GM19240 (cell line): Measurements from ENCODE around the gene HLA-F.

Experiments used
- DNase-seq: peaks from one replicate; pipeline ENCODE4 v3.0.0; 2011; ENCODE audit warnings: low spot score; ENCODE audit not compliant: insufficient read length

HLA-F gene

DNA sequence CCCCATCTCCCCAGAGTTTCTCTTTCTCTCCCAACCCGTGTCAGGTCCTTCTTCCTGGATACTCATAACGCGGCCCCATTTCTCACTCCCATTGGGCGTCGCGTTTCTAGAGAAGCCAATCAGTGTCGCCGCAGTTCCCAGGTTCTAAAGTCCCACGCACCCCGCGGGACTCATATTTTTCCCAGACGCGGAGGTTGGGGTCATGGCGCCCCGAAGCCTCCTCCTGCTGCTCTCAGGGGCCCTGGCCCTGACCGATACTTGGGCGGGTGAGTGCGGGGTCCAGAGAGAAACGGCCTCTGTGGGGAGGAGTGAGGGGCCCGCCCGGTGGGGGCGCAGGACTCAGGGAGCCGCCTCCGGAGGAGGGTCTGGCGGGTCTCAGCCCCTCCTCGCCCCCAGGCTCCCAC, at the start of gene HLA-F:
Gene HLA-F (plus strand): TSS at position 173 of the 404 bp plus-strand sequence. CDS start 30 bp downstream, at position 203.
- peak; percentile 64 for DNase-seq

GRCh38 chr6:29674008-29674407, 49.2 kb upstream of the HLA-F start:
- DNase-seq = no peak

DNA sequence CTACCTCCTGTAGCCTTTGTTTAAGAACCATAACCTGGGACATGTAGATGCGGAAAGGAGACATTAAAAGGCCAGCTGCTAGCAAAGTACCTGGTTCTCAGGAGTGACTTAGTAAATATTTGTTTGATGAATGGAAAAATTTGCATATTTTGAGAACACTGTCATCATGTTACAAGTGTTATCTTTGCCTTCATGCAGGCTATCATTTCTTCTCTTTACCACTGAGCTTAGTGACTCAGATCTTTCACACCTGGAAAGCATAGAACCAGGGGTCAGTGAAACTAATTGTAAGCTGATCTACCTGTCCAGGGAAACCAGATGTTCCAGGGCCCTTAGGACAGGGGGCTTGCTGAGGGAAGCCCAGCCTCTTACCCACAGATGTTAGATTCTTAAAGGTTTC, 47.7 kb upstream of the HLA-F start:
- no peak for DNase-seq

DNA sequence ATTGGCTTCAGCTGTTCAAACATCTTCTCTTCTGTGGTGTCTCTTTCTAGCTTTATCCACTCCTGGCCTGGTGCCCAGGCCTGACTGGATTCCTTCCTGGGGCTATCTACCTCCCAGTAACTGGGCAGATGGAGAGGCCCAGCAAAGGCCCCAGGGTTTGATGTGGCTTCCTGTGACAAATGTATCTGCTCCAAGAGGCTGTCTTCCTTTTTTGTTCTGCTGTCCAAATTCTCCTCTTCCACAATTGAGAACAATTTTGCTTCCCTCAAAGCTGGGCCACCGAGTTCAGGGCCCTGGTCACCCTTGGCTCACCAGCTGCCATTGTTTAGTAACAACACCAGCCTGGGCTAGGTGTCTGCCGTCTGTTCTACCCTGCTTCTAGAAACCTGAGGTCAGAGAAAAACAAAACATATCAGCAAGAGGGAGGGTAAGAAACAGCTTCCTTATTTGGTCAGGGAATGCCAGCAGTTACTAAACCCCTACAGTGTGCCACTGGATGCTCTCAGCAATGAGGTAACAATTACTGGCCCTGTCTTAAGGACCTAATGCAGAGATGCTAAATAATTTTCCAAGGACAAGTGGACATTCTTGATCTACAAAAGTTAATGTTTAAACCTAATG, 46.1 kb upstream of the HLA-F start:
- no peak for DNase-seq

- no peak for DNase-seq
These were observed 45.1 kb upstream of the HLA-F start for GRCh38 chr6:29678114-29678513.

DNA sequence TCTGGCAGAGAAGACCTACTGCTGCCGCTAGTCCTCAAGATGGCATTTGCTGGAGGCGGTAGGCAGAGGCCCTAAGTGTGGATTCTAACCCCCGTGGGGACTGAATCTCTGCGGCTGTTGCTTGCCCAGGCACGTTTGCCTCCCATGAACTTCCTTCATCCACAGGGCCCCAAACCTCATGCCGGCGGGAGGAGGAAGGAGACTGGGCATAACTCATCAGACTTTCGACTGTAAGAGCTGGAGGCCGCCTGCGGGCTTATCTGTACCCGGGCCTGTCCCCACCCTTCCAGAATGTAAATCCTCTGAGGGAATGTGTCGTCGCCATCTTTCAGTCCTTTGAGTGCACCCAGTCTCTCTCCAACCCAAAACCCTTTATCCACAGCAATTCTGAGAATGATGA, 43.3 kb upstream of the HLA-F start:
- no peak for DNase-seq

DNA sequence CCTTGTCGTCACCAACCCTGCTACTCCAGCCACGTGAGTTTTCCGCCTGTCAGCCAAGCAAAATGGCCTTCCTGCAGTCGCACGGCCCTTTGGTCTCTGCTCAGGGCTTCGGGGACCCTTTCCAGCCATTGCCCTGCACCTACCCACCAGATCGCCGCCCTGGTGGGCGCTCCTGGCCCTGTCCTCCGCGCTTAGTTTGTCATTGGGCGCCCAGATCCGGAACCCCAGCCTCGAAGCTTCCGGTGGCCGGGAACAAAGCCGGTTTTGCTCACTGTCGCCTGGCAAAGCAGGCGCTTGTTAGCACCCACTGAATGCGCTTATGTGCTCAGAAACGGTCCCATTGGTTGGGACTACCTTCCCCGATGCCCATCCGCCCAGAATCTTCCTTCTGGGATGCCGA, 42.8 kb upstream of the HLA-F start:
- DNase-seq = no peak

DNA sequence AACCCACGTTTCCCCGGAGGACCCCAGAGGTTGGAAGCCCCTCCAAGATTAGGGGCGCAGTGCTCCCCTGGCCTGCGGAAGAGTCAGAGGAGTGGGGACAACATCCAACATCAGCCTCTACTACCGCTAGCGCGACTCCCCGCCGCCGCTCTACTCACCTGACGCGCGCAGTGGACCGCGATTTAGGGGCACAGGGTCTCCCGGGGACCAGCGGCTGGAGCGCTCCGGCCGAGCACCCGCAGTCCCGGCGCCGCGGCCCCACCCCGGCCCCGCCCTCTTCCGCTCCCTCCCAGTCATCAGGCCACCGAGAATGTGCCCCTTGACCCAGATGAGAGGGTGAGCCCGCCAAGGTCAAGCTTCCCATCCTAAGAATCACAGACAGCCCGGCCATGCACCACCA, 42.3 kb upstream of the HLA-F start, which contains the start of gene ZFP57:
Gene ZFP57 (minus strand): TSS at position 249 of the 400 bp plus-strand sequence. CDS start 4,149 bp downstream, outside the sequence.
- DNase-seq = no peak

GRCh38 chr6:29681811-29682210, 41.4 kb upstream of the HLA-F start:
- no peak for DNase-seq

DNA sequence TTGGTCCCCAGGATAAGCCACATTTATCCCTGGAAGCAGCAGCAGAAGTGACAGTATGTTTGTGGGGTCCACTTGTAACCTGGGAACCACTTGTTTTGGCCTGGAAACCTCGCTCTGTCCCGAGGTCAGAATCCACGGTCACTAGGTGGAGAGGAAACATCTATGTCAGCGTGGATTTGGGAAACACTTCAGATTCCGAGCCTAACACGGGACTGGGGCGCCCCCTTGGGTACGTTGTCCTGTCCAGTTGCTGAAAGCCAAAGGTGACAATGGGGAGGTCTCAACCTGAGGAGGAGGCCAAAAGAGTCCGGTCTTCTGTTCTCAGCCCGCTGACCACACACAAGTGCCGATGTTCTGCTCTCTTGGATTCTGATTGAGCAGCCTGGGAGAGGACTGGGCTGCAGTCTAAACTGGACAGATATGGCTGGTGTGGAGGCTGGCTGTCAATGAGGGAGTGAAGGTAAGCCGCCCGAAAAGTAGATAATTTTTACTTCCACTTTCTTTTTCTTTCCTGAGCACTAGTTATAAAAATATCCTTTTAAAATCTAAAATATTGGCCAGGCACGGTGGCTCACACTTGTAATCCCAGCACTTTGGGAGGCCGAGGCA, 37.4 kb upstream of the HLA-F start:
- DNase-seq = no peak

DNA sequence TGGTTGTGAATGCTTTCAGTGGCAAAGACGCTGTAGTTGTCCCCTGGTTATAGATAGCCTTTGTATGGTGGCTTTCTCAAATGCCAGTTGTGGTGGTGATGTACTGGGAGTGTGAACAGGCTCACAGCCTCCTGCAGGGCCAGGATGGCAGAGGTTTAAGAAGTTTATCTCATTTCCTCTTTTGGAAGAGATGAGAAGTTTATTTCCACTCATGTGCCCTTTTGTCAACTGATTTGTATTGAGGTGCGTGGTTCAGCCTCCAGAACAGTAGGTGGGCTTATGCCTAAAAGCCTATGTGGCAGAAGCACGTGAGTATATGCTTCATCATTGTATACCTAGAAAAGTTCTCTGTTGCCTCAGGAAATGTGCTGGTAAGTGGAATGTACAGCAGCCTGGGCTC, 28.6 kb upstream of the HLA-F start:
- no peak for DNase-seq

GRCh38 chr6:29696147-29697125, 26.8 kb upstream of the HLA-F start:
- no peak for DNase-seq

DNA sequence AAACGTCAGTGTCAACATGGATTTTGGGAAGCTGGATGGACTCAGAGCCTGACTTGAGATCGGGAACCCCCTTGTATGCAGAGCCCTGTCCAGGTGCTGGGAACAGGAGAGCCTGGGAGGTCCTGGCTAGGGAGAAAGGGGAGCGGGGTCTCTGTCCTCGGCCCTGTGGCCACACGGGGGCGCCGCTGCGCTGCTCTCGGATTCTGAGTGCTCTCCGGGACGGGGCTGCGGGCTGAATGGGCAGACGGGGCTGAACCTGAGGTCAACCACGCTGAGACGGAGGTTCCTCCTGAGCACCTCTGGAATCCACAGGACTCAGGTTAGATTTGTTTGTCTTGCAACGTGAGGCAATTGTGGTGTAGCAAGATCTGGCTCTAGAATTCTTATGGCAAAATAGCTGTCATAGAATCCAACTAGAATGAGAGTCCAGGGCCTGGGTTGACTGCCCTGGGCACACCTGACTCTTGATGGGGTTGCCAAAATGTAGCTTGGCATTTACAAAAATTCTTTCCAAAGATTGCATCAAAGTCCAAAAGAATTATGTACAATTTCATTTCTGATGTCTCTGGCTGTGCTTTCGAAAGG, 20.6 kb upstream of the HLA-F start:
- no peak for DNase-seq

DNA sequence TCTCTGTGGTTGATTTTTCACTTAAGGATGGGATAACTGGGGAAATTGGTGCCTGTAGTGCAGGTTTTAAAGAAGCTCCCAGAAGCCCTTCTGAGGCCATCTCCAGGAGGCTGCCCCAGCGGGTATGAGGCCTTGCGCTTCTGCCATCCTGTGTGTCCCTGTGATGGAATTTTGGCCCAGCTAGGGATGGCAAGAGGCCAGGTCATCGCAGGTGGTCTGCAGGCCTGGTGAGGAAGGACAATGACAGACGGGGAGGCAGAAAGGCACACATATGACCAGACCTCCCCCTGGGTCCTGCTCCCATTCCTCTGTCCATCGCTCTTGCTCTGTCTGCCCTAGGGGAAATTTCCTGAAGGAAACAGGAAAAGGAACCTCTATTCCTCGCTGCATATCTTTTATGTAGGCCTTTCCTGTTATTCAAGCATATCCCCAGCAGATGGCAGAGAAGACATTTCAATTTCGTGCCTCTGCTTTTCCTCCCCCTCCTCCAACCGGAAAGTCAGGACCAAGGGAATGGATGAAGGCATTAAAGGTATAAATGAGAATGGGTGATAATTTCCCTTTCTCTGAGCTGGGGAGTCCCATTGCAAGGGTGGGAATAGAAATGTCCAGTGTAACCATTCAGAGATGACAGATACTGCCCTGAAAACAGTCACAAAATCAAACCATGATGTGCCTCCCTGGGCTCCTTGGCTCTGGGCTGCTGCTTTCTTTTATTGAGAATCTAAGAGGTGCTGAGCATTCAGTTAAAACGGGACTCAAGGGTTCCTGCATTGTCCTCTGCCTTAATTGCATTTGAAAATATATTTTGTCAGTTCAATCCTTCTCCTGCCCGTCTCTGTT, 17.6 kb upstream of the HLA-F start:
- no peak for DNase-seq

GRCh38 chr6:29708432-29709179, 14.6 kb upstream of the HLA-F start:
- DNase-seq = no peak

GRCh38 chr6:29709188-29709587, 14.0 kb upstream of the HLA-F start:
- no peak for DNase-seq

- DNase-seq = no peak
These were observed 12.8 kb upstream of the HLA-F start for GRCh38 chr6:29710281-29710941.

DNA sequence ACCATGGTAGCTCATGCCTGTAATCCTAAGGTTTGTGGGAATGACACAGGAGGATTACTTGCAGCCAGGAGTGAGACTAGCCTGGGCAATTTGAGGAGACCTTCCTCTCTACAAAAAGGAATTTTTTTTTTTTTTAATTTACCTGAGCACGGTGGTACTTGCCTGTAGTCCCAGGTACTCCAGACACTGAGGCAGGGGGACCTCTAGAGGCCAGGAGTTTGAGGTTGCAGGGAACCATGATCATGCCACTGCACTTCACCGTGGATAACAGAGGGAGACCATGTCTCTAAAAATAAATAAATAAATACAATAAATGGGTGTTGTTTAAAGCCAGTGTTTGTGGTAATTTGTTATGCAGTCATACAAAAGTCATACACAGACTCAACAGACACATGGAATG, 2.4 kb upstream of the HLA-F start:
- DNase-seq = no peak
